ENCODE results near the gene MOCS2.

DNA sequence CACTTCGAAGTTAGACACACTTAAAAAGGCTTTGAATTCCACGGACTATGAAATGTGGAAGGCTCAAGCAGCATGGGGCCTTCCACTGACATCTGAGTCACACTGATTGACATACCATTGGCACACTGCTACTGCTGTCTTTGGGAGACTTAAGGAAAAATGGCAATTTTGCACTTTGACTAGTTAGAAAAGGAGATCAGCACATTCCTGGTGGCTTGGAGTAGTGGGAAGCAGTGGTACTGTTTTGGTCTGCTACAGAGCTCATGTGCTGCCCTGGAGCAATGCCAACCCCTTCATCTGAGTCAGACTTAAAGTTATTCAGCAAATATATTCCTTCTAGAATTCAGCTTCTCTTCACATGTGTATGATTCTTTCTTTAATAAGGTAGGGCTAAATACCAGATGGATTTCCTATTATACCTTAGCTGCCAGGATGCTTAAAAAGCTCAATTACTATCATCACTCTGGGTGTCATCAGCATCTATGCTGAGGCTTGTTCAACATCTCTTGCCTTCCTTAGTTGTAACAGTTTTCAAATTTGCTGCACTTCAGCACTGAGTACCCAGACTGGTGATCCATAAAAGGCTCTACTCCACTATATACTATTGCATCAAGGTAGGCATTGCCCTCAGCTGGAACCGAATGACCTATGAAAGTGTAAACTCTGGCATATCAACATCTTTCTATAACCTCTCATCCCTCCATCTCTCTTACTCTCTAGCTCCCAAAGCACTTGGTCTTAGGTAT, 42.3 kb upstream of the MOCS2 start:
- TF ChIP-seq, protein P1, sequence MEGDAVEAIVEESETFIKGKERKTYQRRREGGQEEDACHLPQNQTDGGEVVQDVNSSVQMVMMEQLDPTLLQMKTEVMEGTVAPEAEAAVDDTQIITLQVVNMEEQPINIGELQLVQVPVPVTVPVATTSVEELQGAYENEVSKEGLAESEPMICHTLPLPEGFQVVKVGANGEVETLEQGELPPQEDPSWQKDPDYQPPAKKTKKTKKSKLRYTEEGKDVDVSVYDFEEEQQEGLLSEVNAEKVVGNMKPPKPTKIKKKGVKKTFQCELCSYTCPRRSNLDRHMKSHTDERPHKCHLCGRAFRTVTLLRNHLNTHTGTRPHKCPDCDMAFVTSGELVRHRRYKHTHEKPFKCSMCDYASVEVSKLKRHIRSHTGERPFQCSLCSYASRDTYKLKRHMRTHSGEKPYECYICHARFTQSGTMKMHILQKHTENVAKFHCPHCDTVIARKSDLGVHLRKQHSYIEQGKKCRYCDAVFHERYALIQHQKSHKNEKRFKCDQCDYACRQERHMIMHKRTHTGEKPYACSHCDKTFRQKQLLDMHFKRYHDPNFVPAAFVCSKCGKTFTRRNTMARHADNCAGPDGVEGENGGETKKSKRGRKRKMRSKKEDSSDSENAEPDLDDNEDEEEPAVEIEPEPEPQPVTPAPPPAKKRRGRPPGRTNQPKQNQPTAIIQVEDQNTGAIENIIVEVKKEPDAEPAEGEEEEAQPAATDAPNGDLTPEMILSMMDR (IDR thresholded peaks at IDR 0.05), result no peak
- TF ChIP-seq POLR2A (IDR thresholded peaks at IDR 0.05), result no peak

Data from uterus (tissue), 2 donors.